ENCODE results near the gene EFHD2. TPM values are rescaled to one million over a fixed set of nuclear protein-coding genes. Genes with fewer than 3 reads are reported as not detected.
"Not testable (repeated sequence)": the region's sequence is repeated elsewhere in the genome, so short reads cannot be mapped to it uniquely, and the experiment has no call there.

EFHD2 gene
- total RNA-seq, 1 donor from 2014 or later, result 52.4 TPM

DNA sequence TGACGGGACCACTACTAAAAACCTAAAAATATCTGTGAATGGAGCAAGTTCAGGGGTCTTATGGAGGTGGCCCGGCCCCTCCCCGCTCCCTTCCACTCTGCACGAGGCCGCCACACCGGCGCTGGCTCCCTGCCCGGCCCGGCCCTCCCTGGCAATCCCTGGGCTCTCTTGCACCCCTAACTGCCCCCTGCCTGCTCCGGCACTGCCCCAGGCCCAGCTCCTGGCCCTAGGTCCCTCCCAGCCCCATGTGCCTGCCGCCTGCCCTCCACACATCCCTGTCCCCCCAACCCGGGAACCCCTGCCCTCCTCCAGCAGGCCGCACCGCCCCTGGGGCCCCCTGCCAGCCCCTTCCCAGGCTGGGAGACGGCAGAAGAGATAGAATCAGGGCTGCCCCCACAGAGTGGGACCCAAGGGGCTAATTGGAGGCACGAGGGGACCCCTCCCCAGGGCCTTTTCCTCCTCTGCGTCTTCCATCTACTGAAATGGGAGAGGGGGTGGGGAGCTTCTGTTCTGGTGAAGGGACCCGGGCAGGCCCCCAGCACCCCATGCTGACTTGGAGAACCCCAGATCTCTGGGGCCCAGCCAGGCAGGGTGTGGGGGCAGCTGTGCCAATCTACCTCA lies 19.2 kb downstream of the EFHD2 start:
- no peak for DNase-seq (ENCODE audit: low spot score)

DNA sequence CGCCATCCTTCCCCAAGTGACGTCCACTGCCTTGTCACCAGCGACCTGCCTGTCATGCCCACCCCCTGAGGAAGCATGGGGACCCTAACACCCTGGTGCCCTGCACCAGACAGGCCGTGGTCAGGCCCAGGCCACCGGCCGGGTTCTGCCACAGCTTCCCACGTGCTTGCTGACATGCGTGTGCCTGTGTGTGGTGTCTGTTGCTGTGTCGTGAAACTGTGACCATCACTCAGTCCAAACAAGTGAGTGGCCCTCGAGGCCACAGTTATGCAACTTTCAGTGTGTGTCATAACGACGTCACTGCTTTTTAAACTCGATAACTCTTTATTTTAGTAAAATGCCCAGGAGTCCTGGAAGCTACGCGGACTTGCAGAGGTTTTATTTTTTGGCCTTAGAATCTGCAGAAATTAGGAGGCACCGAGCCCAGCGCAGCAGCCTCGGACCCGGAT lies 20.0 kb downstream of the EFHD2 start:
- DNase-seq (ENCODE audit: low spot score), result no peak

DNA sequence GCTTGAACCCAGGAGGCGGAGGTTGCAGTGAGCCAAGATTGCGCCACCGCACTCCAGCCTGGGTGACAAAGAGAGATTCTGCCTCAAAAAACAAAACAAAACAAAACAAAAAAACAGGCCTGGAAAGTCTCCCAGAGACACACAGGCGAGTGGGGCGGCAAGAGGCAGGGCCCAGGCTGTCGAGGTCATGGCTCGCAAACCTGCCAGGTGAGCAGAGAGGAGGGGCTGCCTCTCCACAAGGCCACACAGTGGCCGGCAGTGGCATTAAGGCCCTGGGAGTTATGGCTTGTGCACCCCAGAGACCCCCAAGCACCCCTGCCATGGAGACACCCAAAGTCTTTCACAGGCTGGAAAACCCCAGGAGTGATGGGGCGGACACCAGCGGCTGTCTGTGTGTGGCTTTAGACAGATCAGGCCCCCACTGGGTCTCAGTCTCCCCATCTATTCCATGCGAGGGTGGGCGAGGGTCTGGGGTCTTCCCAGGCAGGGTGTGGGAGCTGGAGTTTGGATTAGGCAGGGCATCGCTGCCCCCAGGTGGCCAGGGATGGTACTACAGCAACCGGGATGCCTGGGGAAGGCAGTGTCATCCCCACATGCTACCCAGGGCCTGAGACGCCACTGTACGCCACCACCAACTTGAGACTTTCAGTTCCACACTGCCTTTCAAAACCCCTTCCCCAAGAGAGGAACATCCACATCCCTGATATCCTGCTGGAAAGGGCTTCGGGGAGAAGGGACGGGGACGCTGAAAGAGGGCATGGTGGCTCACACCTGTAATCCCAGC lies 21.3 kb downstream of the EFHD2 start:
- no peak for DNase-seq (ENCODE audit: low spot score)

DNA sequence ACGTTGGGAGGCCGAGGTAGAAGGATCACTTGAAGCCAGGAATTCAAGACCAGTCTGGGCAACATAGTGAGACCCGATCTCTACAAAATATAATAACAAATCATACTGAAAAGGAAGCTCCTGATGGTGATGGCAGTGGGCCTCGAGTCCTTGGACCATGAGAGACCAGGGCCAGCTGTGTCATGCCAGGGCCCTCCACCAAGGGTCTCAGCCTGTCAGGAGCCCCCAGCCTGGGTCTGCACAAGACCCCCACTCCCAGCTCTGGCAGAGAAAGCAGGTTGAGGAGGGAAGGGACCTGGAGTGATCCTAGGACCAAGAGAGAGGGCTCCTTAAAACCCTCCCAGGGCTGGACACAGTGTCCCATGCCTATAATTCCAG lies 21.9 kb downstream of the EFHD2 start:
- no peak for DNase-seq (ENCODE audit: low spot score)

DNA sequence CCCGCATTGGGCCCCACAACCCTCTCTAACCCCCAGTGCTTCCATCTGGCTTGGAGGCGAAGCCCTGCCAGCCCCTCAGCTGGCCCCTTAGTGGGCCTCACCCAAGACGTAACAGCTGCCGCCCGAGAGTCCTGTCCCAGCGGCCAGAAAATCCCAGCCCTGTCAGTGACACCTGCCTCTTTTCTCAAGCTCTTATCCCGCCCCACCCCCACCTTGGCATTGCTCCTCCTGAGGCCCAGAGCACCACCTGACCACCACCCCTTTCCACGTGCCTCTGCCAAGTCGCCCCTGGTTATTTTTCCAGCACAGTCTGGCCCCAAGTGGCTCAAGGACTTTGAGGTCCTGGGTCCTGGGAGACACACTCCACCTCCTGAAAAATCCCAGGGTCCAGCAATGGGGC lies 22.6 kb downstream of the EFHD2 start:
- DNase-seq (ENCODE audit: low spot score), result no peak

DNA sequence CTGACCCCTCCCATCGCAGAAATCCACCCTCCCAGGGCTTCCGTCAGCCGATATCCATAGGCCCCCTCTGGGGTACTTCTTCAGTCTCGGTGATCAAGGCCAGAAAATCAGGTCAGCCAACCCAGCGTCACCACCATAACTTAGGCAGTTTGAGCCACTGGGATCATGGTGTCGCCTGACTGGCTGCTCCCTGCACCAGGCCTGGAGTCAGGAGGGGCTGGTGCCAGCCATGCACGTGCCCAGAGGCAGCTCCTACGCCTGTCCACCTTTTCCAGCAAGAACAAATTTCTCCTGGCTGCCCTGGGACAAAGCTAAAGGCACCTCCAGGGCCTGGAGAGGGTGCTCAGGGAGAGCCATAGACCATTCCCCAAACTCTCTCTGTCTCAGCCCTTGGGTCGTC lies 23.8 kb downstream of the EFHD2 start:
- no peak for DNase-seq (ENCODE audit: low spot score)

DNA sequence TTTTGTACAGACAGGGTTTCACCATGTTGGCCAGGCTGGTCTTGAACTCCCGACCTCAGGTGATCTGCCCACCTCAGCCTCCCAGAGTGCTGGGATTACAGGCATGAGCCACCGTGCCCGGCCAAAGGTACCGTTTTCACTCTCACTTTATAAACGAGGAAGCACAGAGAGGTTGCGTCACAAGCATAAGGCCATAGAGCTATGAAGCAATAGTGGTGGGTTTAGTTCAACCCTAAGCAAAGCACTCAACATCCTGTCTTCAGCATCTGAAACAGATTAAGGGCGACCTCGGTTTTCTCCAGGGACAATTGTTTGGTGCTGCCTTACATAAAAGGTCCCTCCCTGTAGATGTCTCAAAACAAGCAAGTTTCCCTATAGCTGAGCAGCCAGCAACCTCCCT lies 25.1 kb downstream of the EFHD2 start:
- DNase-seq (ENCODE audit: low spot score), result not testable (repeated sequence)

DNA sequence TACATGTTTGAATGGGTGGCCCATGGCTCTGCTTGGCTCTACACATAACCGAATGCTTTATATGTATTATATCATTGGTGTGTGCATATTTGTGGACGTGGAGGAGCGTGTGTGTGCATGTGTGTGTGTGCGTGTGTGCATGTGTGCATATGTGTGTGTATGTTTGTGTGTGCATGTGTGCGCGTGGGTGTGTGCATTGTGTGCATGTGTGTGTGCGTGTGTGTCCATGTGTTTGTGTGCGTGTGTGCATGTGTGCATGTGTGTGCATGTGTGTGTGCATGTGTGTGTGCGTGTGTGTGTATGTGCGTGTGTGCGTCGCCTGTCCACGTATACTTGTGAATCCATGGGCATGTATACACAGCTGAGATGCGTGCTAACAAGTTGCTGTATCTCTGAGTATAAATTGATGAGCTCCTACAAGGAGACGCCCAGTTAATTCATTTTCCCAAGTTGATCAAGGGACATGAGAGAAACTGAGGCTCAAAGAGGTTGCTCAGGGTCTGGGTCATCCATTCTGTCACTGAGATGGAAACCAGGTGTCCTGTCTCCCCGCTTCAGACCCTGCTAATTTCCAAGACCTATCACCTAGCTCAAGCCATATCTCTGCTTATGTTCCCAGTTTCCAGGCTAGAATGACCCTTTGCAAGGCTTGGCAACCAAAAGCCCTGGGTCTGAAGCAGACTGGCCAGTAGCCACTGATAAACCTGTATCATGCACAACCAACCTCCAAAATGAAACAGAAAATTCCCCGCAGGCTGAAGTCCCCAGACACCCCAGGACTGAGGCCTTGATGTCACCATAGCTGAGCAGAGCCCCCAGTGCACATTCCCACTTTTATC lies 25.8 kb downstream of the EFHD2 start:
- DNase-seq (ENCODE audit: low spot score), result no peak

DNA sequence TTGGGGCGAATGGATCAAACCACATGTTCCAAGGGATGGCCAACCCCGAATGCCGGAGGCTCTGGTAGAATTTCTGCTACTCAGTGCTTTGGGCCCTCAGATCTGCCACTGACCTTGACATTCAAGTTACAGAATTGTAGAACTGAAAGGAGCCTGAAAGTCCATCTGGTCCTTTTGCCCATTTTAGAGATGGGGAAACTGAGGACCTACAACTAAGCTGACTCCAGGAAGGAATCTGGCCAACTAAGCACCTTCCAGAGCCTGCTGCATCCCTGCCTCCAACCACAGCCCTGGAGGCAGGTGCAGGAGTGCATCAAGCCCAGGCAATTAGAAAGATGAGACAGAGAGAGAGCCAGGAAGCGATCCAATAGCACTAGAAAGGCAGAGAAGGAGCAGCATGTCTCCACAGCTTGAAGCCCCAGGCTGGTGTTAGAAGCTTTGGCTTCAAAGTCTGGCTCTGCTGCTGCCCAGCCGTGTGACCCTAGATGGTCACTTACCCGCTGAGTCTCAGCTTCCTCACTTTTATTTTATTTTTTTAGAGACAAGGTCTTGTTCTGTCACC lies 27.3 kb downstream of the EFHD2 start:
- no peak for DNase-seq (ENCODE audit: low spot score)

DNA sequence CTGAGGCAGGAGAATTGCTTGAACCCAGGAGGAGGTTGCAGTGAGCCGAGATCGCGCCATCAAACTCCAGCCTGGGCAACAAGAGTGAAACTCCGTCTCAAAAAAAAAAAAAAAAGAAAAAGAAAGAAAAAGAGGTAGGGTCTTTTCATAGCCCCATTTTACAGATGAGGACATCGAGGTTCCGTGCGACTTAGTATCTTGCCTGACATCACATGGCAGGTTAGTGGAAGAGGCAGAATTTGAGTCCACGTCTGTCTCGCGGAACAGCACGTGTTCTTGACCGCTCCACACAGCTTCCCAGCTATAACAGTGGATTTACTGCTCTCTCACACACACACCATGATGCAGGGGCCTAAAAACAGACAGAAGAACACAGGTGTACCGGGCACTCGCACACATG lies 29.6 kb downstream of the EFHD2 start:
- DNase-seq (ENCODE audit: low spot score), result no peak

DNA sequence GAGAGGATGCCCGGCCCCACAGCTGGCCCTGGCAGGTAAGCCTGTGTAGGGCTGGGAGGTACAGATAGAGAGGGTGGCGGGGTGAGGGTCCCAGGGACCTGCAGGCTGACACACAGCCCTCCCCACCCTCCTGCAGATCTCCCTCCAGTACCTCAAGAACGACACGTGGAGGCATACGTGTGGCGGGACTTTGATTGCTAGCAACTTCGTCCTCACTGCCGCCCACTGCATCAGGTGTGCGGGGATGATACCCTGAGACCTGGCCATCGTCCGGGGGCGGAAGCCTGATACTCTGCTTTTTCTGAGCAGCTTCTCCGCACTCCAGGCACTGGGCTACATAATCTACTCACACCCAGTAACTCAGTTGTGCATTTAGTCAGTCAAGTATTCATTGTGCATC lies 30.7 kb downstream of the EFHD2 start:
- no peak for DNase-seq (ENCODE audit: low spot score)

DNA sequence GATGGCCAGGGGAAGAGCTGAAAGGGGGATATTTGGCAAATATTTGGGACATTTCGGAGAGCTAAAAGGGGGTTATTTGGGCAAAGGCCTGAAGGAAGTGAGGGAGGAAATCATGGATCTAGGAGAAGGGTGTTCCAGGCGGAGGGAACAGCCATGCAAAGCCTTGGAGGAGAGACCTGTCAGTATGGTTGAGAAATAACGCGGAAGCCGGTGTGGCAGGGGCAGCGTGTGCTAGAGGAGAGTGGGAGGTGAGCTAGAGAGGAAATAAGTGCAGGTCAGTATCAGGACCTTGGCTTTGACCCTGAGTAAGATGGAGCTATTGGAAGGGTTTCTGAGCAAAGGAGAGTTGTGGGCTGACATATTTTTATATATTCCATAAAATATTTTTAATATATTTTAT lies 31.6 kb downstream of the EFHD2 start:
- no peak for DNase-seq (ENCODE audit: low spot score)

DNA sequence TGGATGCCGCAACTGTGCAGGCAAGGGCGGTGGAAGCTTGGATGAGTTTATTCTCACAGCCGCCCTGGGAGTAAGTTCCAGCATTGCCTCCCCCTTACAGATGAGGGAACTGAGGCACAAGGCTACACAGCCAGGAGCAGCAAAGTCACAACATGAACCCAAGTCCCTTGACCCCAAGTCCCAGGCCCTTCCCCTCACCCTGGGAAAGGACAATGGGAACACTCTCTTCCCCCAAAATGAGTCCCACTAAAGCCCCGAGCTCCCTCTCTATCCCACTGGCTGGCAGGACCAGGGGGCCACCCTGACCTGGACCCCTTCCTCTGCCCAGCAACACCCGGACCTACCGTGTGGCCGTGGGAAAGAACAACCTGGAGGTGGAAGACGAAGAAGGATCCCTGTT lies 32.4 kb downstream of the EFHD2 start:
- no peak for DNase-seq (ENCODE audit: low spot score)

DNA sequence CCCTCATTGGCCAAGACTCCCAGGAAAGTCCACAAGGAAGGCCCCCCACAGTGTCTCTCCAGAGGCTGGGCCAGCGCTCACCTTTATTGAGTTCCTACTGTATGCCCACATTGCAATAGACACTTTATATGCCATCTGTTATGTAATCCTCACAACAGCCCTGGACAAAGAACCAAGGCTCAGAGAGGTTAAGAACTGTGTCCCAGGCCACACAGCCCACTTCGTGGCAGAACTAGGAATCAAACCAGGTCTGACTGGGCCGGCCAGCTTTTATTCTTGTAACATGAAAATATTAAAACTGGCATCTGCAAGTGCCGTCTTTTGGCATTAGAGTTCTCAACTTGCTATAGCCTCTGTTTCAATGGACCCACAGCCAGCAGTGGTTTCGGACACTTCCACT lies 33.1 kb downstream of the EFHD2 start:
- no peak for DNase-seq (ENCODE audit: low spot score)

DNA sequence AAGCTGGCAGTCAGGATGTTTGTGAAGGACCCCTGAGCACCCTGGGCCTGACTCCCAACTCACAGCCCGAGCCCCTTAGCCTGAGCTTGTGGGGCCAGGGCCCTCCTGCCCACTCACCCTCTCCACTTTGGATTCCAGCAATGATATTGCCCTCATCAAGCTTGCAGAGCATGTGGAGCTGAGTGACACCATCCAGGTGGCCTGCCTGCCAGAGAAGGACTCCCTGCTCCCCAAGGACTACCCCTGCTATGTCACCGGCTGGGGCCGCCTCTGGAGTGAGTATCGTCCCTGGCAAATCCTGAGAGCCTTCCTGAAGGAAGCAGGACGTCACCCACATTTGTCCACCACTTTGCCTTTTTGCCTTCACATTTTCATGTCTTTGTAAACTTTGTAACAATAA lies 33.6 kb downstream of the EFHD2 start:
- DNase-seq (ENCODE audit: low spot score), result no peak

DNA sequence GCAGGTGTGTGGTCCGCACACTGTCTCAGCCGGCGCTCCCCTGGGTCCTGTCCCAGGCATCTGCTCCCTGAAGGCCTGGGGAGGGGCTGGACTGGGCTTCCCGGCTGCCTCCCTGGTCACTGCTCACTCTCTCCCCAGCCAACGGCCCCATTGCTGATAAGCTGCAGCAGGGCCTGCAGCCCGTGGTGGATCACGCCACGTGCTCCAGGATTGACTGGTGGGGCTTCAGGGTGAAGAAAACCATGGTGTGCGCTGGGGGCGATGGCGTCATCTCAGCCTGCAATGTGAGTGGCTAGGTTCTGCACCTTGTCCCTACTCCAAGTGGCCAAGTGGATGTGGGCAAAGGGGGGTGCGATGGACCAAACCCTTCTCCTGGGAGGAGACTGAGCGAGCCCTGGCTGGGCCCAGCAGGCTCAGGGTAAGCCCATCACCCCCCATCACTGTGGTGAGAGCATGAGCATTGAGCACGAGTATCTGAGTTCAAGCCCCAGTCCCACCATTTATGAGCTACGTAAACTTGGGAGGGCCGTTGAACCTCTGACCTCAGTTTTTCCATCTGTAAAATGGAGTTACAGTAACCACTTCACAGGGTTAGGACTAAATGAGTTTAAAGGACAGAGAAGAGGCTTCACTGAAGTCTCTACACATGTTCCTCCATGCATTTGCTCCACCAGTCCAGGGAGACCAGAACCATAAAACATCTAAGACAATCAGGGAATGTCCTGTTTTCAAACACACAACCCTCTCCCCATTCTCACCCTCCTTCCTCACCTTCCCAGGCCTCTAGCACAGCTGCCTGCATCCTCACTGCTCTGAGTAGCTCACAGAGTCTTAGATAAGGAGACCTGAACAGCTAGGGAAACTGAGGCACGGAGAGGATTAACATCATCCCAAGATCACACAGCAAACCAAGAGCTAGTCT lies 35.0 kb downstream of the EFHD2 start:
- no peak for DNase-seq (ENCODE audit: low spot score)

DNA sequence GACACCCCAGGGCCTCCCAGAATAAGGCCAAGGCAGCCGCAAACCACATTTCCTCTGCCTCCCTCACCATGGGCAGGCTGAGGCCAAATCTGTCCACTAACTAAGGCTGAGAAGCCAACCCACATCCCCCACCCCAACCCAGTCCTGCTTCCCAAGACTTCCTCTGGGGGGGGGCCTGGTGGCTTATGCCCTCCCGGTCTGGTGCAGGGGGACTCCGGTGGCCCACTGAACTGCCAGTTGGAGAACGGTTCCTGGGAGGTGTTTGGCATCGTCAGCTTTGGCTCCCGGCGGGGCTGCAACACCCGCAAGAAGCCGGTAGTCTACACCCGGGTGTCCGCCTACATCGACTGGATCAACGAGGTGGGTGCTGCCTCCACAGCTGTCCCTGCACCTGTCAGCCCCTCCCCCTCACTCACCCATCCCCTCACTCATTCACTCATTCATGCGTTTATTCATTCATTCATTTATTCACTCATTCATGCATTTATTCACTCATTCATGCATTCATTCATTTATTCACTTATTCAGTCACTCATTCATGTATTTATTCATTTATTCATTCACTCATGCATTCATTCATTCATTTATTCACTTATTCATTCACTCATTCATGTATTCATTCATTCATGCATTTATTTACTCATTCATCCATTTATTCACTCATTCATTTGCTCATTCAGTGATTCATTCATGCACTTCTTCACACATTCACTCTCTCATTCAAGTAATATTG lies 35.9 kb downstream of the EFHD2 start:
- DNase-seq (ENCODE audit: low spot score), result no peak

DNA sequence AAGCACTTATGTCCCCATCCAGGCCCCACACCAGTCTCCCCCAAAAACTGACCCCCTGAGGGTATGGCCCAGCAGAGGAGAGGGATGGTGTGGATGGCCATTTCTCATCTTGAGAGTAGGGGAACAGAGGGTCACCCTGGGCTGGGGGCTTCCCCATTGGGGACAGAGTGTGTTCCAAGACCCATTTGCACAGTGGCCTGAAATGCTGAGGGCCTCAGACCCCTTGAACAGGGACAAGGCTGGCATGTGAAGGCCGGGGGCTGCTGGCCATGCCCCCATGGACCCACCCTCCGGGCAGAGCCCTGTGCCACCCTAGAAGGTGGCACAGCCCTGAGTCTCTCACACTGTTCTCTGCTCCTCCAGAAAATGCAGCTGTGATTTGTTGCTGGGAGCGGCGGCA lies 36.5 kb downstream of the EFHD2 start:
- no peak for DNase-seq (ENCODE audit: low spot score)

DNA sequence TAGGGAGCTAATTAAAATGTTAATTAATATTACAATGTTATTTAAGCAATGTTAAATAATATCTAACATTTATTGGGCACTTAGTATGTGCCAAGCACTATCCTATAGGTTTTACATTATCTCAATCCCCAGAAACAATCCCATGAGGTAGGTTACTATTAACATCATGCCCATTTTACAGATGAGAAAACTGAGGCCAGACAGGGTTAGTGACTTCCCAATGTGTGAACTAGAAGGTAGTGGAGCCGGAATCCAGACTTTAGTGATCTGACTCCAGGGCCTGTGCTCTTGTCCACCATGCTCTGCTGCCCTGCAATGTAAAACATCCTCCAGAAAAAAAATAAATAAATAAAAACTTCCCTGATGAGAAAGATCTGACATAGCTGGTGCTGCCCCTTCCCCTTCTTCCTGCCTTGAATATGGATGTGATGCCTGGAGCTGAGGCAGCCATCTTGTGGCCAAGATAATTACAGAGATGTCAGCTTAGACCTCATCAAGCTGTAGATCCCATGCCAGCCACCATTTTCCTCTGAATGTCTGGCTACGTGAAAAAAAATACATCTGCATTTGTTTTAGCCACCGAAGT lies 39.3 kb downstream of the EFHD2 start:
- DNase-seq (ENCODE audit: low spot score), result no peak

DNA sequence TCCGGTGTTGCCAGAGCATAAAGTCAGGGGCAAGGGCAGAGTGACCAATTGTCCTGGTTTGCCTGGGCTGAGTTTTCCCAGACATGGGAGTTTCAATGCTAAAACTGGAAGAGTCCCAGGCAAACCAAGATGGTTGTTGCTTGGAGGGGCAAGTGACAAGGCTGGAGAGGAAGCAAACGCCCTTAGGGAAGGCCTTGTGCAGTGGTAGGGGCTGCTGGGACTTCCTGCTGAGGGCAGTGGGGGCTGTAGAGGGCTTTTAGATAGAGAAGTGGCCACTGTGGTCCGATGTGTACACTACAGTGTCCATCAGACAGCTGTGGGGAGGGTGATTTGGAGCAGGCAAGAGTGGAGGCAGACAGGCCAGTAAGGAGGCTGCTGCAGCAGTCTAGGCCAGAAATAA lies 39.9 kb downstream of the EFHD2 start:
- no peak for DNase-seq (ENCODE audit: low spot score)
